Smooth muscle cell of the brain vasculature (primary cell): ENCODE data around the gene CCDC134.

Experiments
- DNase-seq: peaks from one replicate; pipeline ENCODE4 v3.0.0-alpha.2; 2012; ENCODE audit warnings: low read depth, low spot score

CCDC134 gene

GRCh38 chr22:41800348-41801146 lies at the start of gene CCDC134:
Gene CCDC134 (plus strand): TSS chr22:41800679. CDS start chr22:41808891, 8,212 bp downstream.
- peak; percentile 57 for DNase-seq

- DNase-seq, result no peak
Observed at GRCh38 chr22:41752011-41752970, 48.2 kb upstream of the CCDC134 start.

- DNase-seq, result no peak
Observed at GRCh38 chr22:41753984-41754383, 46.5 kb upstream of the CCDC134 start.

- no peak for DNase-seq
Observed at GRCh38 chr22:41757502-41757901, 43.0 kb upstream of the CCDC134 start.

- no peak for DNase-seq
Observed at GRCh38 chr22:41758231-41758630, 42.2 kb upstream of the CCDC134 start.

- DNase-seq, result no peak
Observed at GRCh38 chr22:41762980-41763779, 37.3 kb upstream of the CCDC134 start.

- no peak for DNase-seq
Observed at GRCh38 chr22:41766476-41766875, 34.0 kb upstream of the CCDC134 start.

- no peak for DNase-seq
Observed at GRCh38 chr22:41768430-41768829, 32.0 kb upstream of the CCDC134 start.

GRCh38 chr22:41770715-41771468 lies 29.6 kb upstream of the CCDC134 start:
- no peak for DNase-seq

- DNase-seq, result no peak
Observed at GRCh38 chr22:41772198-41772597, 28.3 kb upstream of the CCDC134 start.

GRCh38 chr22:41772645-41773044 lies 27.8 kb upstream of the CCDC134 start:
- DNase-seq, result no peak

- DNase-seq, result no peak
Observed at GRCh38 chr22:41775338-41775737, 25.1 kb upstream of the CCDC134 start.

- DNase-seq, result no peak
Observed at GRCh38 chr22:41775976-41776375, 24.5 kb upstream of the CCDC134 start.

- DNase-seq, result no peak
Observed at GRCh38 chr22:41776381-41776780, 24.1 kb upstream of the CCDC134 start.

- DNase-seq, result no peak
Observed at GRCh38 chr22:41777749-41778425, 22.6 kb upstream of the CCDC134 start.

GRCh38 chr22:41779929-41780505 lies 20.5 kb upstream of the CCDC134 start:
- DNase-seq, result no peak

GRCh38 chr22:41780746-41781505 lies 19.6 kb upstream of the CCDC134 start:
- DNase-seq, result no peak

- DNase-seq, result no peak
Observed at GRCh38 chr22:41781507-41781906, 19.0 kb upstream of the CCDC134 start.

- no peak for DNase-seq
Observed at GRCh38 chr22:41782316-41782715, 18.2 kb upstream of the CCDC134 start.
